ENCODE results near the gene WDPCP. TPM values are rescaled to one million over a fixed set of nuclear protein-coding genes. Genes with fewer than 3 reads are reported as not detected.

Gene WDPCP
- total and polyA plus RNA-seq, 2 of the 8 experiments (the other 6 are each of a cell fraction or from before 2014, with no cell fraction given): 9.3 to 25.8 TPM

DNA sequence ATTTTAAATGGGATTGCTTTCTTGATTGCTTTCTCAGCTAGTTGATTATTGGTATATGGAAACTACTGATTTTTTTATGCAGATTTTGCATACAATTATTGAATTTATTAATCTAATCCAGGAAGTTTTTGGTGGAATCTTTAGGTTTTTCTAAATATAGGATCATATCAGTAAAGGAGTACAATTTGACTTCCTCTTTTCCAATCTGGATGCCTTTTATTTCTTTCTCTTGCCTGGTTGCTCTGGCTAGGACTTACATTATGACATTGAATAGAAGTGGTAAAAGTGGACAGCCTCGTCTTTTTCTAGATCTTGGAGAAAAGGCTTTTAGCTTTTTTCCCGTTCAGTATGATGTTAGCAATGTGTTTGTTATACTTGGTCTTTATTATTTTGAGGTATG lies 486.3 kb downstream of the WDPCP start:
- H3K56ac ChIP-seq (replicated peaks; ENCODE audit: insufficient read length, low read depth, low read length): no peak overlapping the region
- no peak for FAIRE-seq
- H3K79me1 ChIP-seq (ENCODE audit: low read depth, low read length): no peaks in the 10 kb centered on the region
- no peak overlapping the region for H3K4me2 ChIP-seq (ENCODE audit: insufficient read depth in 1 of 2, low read depth in 2 of 2, low read length in 2 of 2)
- CTCF ChIA-PET (ENCODE audit: partially characterized antibody): interaction anchor here (0.7 to 1.1 kb wide), 2 partner anchors 32 to 47 kb away, joined by 3 read pairs; no protein-coding TSS in a partner anchor
- H3K79me2 ChIP-seq (ENCODE audit: control insufficient read depth in 1 of 2, insufficient read depth in 2 of 2, low read length in 2 of 2): no peaks in the 10 kb centered on the region
- no peaks in the 10 kb centered on the region for H3K4me1 ChIP-seq (replicated peaks in 1 of 4; ENCODE audit: control insufficient read depth in 3 of 4, insufficient read depth in 4 of 4, low read length in 3 of 4)
- H2BK120ac ChIP-seq (replicated peaks; ENCODE audit: low read depth, low read length): no peak overlapping the region
- no peak overlapping the region for H4K5ac ChIP-seq (ENCODE audit: insufficient read length, low read depth, low read length)
- no peak overlapping the region for H2BK15ac ChIP-seq (ENCODE audit: low read length)
- H3K23me2 ChIP-seq (ENCODE audit: low read depth, low read length): no peaks in the 10 kb centered on the region
- H2BK12ac ChIP-seq (ENCODE audit: low read depth, low read length): no peak overlapping the region
- no peak overlapping the region for H3K4ac ChIP-seq (replicated peaks; ENCODE audit: insufficient read length, low read depth, low read length)
- no peaks in the 10 kb centered on the region for H4K20me1 ChIP-seq (replicated peaks in 1 of 2; ENCODE audit: control insufficient read depth in 1 of 2, insufficient read depth in 2 of 2, low read length in 2 of 2)
- H3K4me3 ChIP-seq (ENCODE audit: extremely low read depth in 1 of 4, insufficient read depth in 2 of 4, low read depth in 3 of 4, low read length in 4 of 4): no peak overlapping the region
- H2AK5ac ChIP-seq (ENCODE audit: low read depth, low read length): no peak overlapping the region
- no peak overlapping the region for H2AFZ ChIP-seq (ENCODE audit: low read length)
- no peak overlapping the region for H4K8ac ChIP-seq (ENCODE audit: extremely low read depth, insufficient read depth, low read length)
- H3K9ac ChIP-seq (replicated peaks in 1 of 4; ENCODE audit: extremely low read depth in 1 of 4, low read depth in 3 of 4, low read length in 3 of 4): no peak overlapping the region
- no peak overlapping the region for H2BK20ac ChIP-seq (ENCODE audit: low read length)
- 76% methylated on average over 2 of the region's 2 CpGs; no CpG with 5 or more reads in 1 of the 2 experiments for WGBS, 2 experiments (ENCODE audit: extremely low coverage in 1 of 2, insufficient coverage in 1 of 2, insufficient read length in 1 of 2, insufficient replicate concordance in 2 of 2, low coverage in 1 of 2, low lambda C conversion rate in 2 of 2, missing lambda C conversion rate in 1 of 2)
- no peak for DNase-seq (ENCODE audit: low read depth in 1 of 2, low spot score in 2 of 2)
- no peaks in the 10 kb centered on the region for H3K36me3 ChIP-seq (ENCODE audit: control insufficient read depth in 2 of 4, insufficient read depth in 4 of 4, low read length in 3 of 4)
- no peak overlapping the region for H2BK5ac ChIP-seq (ENCODE audit: low read depth, low read length)
- H3K14ac ChIP-seq (ENCODE audit: insufficient read length): no peak overlapping the region
- no peak overlapping the region for H3K18ac ChIP-seq (ENCODE audit: extremely low read depth, low read length)
- H4K91ac ChIP-seq (replicated peaks; ENCODE audit: insufficient read length, low read length): no peak overlapping the region
- no peaks in the 10 kb centered on the region for H3K27me3 ChIP-seq (replicated peaks in 1 of 4; ENCODE audit: control insufficient read depth in 3 of 4, extremely low read depth in 1 of 4, insufficient read depth in 3 of 4, low read length in 3 of 4)
- H3K9me3 ChIP-seq (ENCODE audit: insufficient read depth in 2 of 2, low read depth in 1 of 2, low read length in 1 of 2): peaks cover 0 to 4% of the 10 kb centered on the region in 2 experiments; a peak in 1 of 4 replicates
- H3K23ac ChIP-seq (ENCODE audit: insufficient read length): no peak overlapping the region
- no peak overlapping the region for H3K27ac ChIP-seq (ENCODE audit: low read depth, low read length)
- TF ChIP-seq CBX8 (IDR thresholded peaks at IDR 0.05; ENCODE audit: borderline replicate concordance, low read depth, low read length): no peak
- TF ChIP-seq, protein P1, sequence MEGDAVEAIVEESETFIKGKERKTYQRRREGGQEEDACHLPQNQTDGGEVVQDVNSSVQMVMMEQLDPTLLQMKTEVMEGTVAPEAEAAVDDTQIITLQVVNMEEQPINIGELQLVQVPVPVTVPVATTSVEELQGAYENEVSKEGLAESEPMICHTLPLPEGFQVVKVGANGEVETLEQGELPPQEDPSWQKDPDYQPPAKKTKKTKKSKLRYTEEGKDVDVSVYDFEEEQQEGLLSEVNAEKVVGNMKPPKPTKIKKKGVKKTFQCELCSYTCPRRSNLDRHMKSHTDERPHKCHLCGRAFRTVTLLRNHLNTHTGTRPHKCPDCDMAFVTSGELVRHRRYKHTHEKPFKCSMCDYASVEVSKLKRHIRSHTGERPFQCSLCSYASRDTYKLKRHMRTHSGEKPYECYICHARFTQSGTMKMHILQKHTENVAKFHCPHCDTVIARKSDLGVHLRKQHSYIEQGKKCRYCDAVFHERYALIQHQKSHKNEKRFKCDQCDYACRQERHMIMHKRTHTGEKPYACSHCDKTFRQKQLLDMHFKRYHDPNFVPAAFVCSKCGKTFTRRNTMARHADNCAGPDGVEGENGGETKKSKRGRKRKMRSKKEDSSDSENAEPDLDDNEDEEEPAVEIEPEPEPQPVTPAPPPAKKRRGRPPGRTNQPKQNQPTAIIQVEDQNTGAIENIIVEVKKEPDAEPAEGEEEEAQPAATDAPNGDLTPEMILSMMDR (IDR thresholded peaks at IDR 0.05; ENCODE audit: control extremely low read depth in 1 of 3, insufficient read depth in 1 of 3, low read depth in 1 of 3, low read length in 3 of 3): no peak
- TF ChIP-seq YY1 (IDR thresholded peaks at IDR 0.05; ENCODE audit: low read depth, low read length): no peak
- TF ChIP-seq FOSL1 (IDR thresholded peaks at IDR 0.05; ENCODE audit: insufficient read depth, low read depth, low read length): no peak
- TF ChIP-seq NRF1 (IDR thresholded peaks at IDR 0.05; ENCODE audit: low read depth, low read length): no peak
- TF ChIP-seq CHD2 (IDR thresholded peaks at IDR 0.05; ENCODE audit: low read length): no peak
- TF ChIP-seq HDAC6 (IDR thresholded peaks at IDR 0.05; ENCODE audit: low read depth, low read length): no peak
- POLR2A ChIA-PET (ENCODE audit: partially characterized antibody): no interaction called here
